A673 (cell line): ENCODE measurements around the gene BMF.

ENCODE experiments used
- EZH2 ChIP-seq: fragments of 200-600 bp; sonication (generic); IDR thresholded peaks from 2 replicates; pipeline ENCODE4 v1.6.1; 2017; ENCODE audit warnings: borderline replicate concordance, low read depth, mild to moderate bottlenecking, mixed read lengths, antibody characterized with exemption, low read length; ENCODE audit not compliant: poor library complexity, severe bottlenecking
- TF ChIP-seq, protein P1 (sequence below): fragments of 300-800, 200-600 bp; sonication (generic); conservative IDR thresholded peaks from 2 replicates; pipeline ENCODE4 v1.5.1; 2017; ENCODE audit warnings: low read depth, mild to moderate bottlenecking, antibody characterized with exemption, low read length, moderate library complexity, mixed read lengths

DNA sequence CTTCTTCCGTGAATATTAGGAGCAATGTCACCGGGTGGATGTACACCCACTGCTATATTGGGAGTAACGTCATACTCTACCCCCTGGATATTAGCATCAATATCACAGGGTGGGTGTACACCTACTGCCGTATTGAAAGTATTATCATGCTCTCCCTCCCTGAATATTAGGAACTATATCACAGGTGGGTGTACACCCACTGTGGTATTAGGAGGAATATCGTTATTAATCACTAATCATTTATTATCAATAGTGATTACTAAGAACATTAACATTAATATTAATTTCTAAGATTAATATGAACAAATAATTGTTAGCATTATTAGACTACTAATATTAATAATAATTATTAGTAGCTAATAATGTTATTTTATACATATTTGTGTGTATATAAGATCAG lies 21.4 kb upstream of the BMF start:
- TF ChIP-seq, protein P1, sequence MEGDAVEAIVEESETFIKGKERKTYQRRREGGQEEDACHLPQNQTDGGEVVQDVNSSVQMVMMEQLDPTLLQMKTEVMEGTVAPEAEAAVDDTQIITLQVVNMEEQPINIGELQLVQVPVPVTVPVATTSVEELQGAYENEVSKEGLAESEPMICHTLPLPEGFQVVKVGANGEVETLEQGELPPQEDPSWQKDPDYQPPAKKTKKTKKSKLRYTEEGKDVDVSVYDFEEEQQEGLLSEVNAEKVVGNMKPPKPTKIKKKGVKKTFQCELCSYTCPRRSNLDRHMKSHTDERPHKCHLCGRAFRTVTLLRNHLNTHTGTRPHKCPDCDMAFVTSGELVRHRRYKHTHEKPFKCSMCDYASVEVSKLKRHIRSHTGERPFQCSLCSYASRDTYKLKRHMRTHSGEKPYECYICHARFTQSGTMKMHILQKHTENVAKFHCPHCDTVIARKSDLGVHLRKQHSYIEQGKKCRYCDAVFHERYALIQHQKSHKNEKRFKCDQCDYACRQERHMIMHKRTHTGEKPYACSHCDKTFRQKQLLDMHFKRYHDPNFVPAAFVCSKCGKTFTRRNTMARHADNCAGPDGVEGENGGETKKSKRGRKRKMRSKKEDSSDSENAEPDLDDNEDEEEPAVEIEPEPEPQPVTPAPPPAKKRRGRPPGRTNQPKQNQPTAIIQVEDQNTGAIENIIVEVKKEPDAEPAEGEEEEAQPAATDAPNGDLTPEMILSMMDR, result no peak
- TF ChIP-seq EZH2, result no peak
